ENCODE results near the gene RNF5. TPM values are rescaled to one million over a fixed set of nuclear protein-coding genes. Genes with fewer than 3 reads are reported as not detected.
"Not testable (repeated sequence)": the region's sequence is repeated elsewhere in the genome, so short reads cannot be mapped to it uniquely, and the experiment has no call there.

Gene RNF5
- total RNA-seq, 1 donor from 2014 or later, result 76.0 TPM

DNA sequence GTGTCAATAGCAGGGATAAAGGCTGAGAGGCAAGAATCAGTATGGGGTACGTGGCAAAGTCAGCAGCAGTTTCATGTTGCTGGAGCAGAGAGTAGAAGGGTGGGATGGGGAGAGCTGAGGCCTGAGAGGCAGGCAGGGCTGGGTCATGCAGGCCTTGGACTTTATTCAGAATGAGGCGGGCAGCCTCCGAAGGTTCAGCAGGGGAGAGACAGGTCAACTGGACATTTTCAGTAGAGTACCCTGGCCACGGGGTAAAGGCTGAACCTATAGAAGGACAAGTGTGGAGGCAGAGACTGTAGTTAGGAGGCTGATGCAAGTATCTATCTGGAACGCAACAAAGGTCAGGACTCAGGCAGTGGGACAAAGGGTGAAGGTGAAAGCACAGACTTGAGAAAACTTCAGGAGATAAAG is 32.0 kb downstream of the RNF5 start:
- TF ChIP-seq CTCF (IDR thresholded peaks at IDR 0.05; ENCODE audit: borderline replicate concordance), result no peak
- H3K36me3 ChIP-seq, result peaks cover 19% of the 10 kb centered on the region
- H3K4me3 ChIP-seq, result no peak overlapping the region
- no peak overlapping the region for H3K27ac ChIP-seq (replicated peaks)
- no peaks in the 10 kb centered on the region for H3K4me1 ChIP-seq
- DNase-seq, result no peak
- no peaks in the 10 kb centered on the region for H3K27me3 ChIP-seq (ENCODE audit: low read depth)
- intact Hi-C loops (cut with micrococcal nuclease), result no loop called here
- no peaks in the 10 kb centered on the region for H3K9me3 ChIP-seq (replicated peaks)

- intact Hi-C loops (cut with micrococcal nuclease); H3K9me3 ChIP-seq (replicated peaks); H3K4me3 ChIP-seq; H3K27me3 ChIP-seq (ENCODE audit: low read depth); H3K4me1 ChIP-seq; DNase-seq; H3K27ac ChIP-seq (replicated peaks): not testable (repeated sequence)
- peaks cover 21% of the 10 kb centered on the region for H3K36me3 ChIP-seq
Observed at GRCh38 chr6:32211432-32211831, 33.2 kb downstream of the RNF5 start.

DNA sequence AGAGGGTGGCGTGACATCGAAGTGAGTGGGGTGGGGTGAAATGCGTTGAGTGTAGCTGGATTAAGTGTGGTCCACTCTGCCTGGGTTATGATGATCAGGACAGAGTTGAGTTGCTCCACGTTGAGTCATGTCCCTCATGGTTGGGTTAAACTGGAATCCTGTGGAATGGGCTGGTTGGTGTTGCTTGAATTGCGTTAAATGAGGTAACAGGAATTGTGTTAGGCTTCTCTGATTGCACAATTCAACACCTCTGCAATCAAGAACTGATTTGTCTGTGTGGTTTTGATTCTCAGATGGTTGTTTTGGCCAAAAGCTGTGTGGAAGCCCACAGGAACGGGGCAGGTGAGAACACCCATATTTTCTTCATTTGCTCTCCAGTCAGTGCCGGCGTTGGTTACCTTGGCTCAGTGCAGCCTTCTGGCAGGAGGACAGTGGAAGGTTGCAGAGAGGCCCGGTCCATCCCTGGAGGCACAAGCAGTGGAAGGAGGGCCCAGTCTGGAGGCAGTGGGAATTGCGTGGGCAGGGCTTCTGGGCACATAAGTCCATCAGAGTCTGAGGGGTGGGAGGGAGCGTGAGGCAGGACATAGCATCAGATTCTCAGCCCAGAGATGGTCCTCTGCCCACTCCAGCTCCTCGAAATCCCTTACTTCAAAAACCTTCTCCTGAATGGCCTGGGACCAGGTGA is 34.0 kb downstream of the RNF5 start:
- Histone ChIP-seq H3K4me3 (no peak overlapping the region), H3K27me3 (ENCODE audit: low read depth) (no peaks in the 10 kb centered on the region), H3K4me1 (no peaks in the 10 kb centered on the region), H3K27ac (replicated peaks) (no peak overlapping the region), H3K9me3 (replicated peaks) (no peaks in the 10 kb centered on the region), H3K36me3 (peaks cover 28% of the 10 kb centered on the region)
- no peak for TF ChIP-seq CTCF (IDR thresholded peaks at IDR 0.05; ENCODE audit: borderline replicate concordance)
- DNase-seq, result no peak
- intact Hi-C loops (cut with micrococcal nuclease), result no loop called here

DNA sequence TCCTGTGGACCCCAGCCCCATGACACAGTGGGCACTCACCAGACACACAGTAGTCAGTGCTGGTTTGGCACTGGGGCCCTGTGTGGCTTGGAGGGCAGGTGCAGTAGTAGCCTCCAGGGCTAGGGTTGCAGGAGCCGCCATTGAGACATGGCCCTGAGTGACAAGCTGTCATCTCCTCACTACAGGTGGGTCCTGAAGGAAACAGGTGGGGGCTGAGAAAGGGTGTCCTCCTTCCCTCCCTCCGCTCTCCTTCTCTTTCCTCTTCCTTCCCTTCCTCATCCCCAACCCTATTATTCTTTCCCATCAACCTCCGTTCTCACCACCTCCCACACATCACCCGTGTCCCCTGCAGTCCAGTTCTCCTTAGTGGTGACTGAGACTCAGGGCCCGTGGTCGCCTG is 35.4 kb downstream of the RNF5 start:
- H3K27me3 ChIP-seq (ENCODE audit: low read depth), result no peaks in the 10 kb centered on the region
- intact Hi-C loops (cut with micrococcal nuclease), result no loop called here
- no peak overlapping the region for H3K4me3 ChIP-seq
- no peaks in the 10 kb centered on the region for H3K9me3 ChIP-seq (replicated peaks)
- no peaks in the 10 kb centered on the region for H3K4me1 ChIP-seq
- peaks cover 35% of the 10 kb centered on the region for H3K36me3 ChIP-seq
- no peak for DNase-seq
- no peak overlapping the region for H3K27ac ChIP-seq (replicated peaks)
- no peak for TF ChIP-seq CTCF (IDR thresholded peaks at IDR 0.05; ENCODE audit: borderline replicate concordance)

- Histone ChIP-seq H3K27ac (replicated peaks) (no peak overlapping the region), H3K36me3 (peaks cover 33% of the 10 kb centered on the region), H3K4me3 (no peak overlapping the region), H3K4me1 (no peaks in the 10 kb centered on the region), H3K27me3 (ENCODE audit: low read depth) (no peaks in the 10 kb centered on the region), H3K9me3 (replicated peaks) (no peaks in the 10 kb centered on the region)
- DNase-seq, result no peak
- intact Hi-C loops (cut with micrococcal nuclease), result no loop called here
- no peak for TF ChIP-seq CTCF (IDR thresholded peaks at IDR 0.05; ENCODE audit: borderline replicate concordance)
Observed at GRCh38 chr6:32214126-32214525, 35.9 kb downstream of the RNF5 start.

- Histone ChIP-seq H3K36me3 (peaks cover 39% of the 10 kb centered on the region), H3K27ac (replicated peaks) (no peak overlapping the region), H3K27me3 (ENCODE audit: low read depth) (peaks cover 7% of the 10 kb centered on the region), H3K4me3 (no peak overlapping the region), H3K4me1 (no peaks in the 10 kb centered on the region), H3K9me3 (replicated peaks) (no peaks in the 10 kb centered on the region)
- no peak for TF ChIP-seq CTCF (IDR thresholded peaks at IDR 0.05; ENCODE audit: borderline replicate concordance)
- intact Hi-C loops (cut with micrococcal nuclease), result no loop called here
- DNase-seq, result no peak
Observed at GRCh38 chr6:32215617-32216016, 37.4 kb downstream of the RNF5 start.

All from left ventricle myocardium inferior (tissue), 1 donor.